Ishikawa (cell line): ENCODE measurements around the gene ELFN1.

ENCODE experiments used
- CREB1 ChIP-seq: IDR thresholded peaks from 2 replicates; pipeline ENCODE4 v1.6.1; 2012; ENCODE audit warnings: low read depth
- EGR1 ChIP-seq: IDR thresholded peaks from 2 replicates; pipeline ENCODE4 v1.6.1; 2012
- EP300 ChIP-seq: IDR thresholded peaks from 2 replicates; pipeline ENCODE4 v1.6.1; 2012; ENCODE audit warnings: borderline replicate concordance
- FOXM1 ChIP-seq: IDR thresholded peaks from 2 replicates; pipeline ENCODE4 v1.6.1; 2012; ENCODE audit warnings: low read depth, borderline replicate concordance
- YY1 ChIP-seq: IDR thresholded peaks from 2 replicates; pipeline ENCODE4 v1.6.1; 2012; ENCODE audit warnings: low read depth
- ZBTB7A ChIP-seq: IDR thresholded peaks from 2 replicates; pipeline ENCODE4 v1.6.1; 2012; ENCODE audit warnings: low read depth
- TF ChIP-seq, protein P1 (sequence below): IDR thresholded peaks from 2 replicates; pipeline ENCODE4 v1.6.1; 2012

DNA sequence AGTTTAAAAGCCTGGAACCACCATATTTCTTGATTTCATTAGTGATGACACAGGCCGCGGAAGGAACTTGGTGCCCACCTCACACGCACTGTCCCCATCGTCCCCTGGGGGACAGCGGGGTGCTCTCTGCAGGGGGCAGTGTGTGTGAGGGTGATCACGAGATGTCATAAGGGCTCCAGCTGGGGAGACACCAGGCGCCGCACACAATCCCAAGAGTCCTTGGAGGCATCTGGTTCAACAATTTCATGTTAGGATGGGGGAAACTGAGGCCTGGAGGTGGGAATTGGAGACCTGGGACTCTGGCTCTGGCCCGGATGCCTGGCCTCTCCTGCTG lies 66.4 kb downstream of the ELFN1 start:
- TF ChIP-seq CREB1 (no peak), ZBTB7A (no peak), EGR1 (no peak), YY1 (no peak), EP300 (no peak), FOXM1 (no peak)
- TF ChIP-seq, protein P1, sequence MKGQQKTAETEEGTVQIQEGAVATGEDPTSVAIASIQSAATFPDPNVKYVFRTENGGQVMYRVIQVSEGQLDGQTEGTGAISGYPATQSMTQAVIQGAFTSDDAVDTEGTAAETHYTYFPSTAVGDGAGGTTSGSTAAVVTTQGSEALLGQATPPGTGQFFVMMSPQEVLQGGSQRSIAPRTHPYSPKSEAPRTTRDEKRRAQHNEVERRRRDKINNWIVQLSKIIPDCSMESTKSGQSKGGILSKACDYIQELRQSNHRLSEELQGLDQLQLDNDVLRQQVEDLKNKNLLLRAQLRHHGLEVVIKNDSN, result no peak
